ENCODE data around the gene MAPK12. TPM values are rescaled to one million over a fixed set of nuclear protein-coding genes. Genes with fewer than 3 reads are reported as not detected.
A peak's percentile ranks its signal among the peaks of the same experiment; 100 is the strongest.

The MAPK12 gene
- total and polyA plus RNA-seq, 10 of the 15 experiments (the other 5 are each of a cell fraction or from before 2014, with no cell fraction given), result 1.1 to 38.9 (median 16.3) TPM

- Histone ChIP-seq H3K4me1 (ENCODE audit: control insufficient read depth, insufficient read depth, low read length) (no peaks in the 10 kb centered on the region; the same call in 1 of the 2 replicates), H3K4me3 (no peak overlapping the region), H3K36me3 (ENCODE audit: control insufficient read depth in 2 of 2, insufficient read depth in 2 of 2, low read length in 1 of 2) (peaks cover 3 to 12% of the 10 kb centered on the region in 2 experiments; a peak in 2 of 4 replicates), H3K9me3 (replicated peaks; ENCODE audit: control insufficient read depth, insufficient read depth, low read length) (no peaks in the 10 kb centered on the region), H2AFZ (ENCODE audit: control insufficient read depth, low read depth, low read length) (no peak overlapping the region), H3K79me2 (ENCODE audit: control insufficient read depth, insufficient read depth, low read length) (peaks cover 38% of the 10 kb centered on the region), H3K27ac (ENCODE audit: control insufficient read depth, insufficient read depth) (no peak overlapping the region), H3K27me3 (replicated peaks in 1 of 2; ENCODE audit: control insufficient read depth in 2 of 2, insufficient read depth in 2 of 2, low read length in 1 of 2) (no peaks in the 10 kb centered on the region), H3K4me2 (ENCODE audit: control insufficient read depth, insufficient read depth) (no peak overlapping the region), H4K20me1 (ENCODE audit: control insufficient read depth, insufficient read depth) (no peaks in the 10 kb centered on the region; the same call in 1 of the 2 replicates), H3K9ac (ENCODE audit: control insufficient read depth, insufficient read depth, low read length) (no peak overlapping the region)
- in situ Hi-C loops (cut with MboI), result no loop called here
- TF ChIP-seq ZNF384 (IDR thresholded peaks at IDR 0.05; ENCODE audit: borderline replicate concordance, low read depth, low read length), result no peak
- TF ChIP-seq YBX1 (IDR thresholded peaks at IDR 0.05), result no peak
- no peak for FAIRE-seq
- DNase-seq (ENCODE audit: low read depth, low spot score), result no peak
- no peak for ATAC-seq
- ChIA-PET CTCF (interaction anchor here (1.1 to 2.0 kb wide), 2 partner anchors 122 to 471 kb away, joined by 3 to 4 read pairs; no protein-coding TSS in a partner anchor), SMC1A (ENCODE audit: uncharacterized antibody, unreplicated experiment) (interaction anchor here (0.6 to 1.3 kb wide), 2 partner anchors 85 to 119 kb away, joined by 3 to 4 read pairs; no protein-coding TSS in a partner anchor), RAD21 (ENCODE audit: unreplicated experiment) (no interaction called here), POLR2A (no interaction called here)
- BruUV-seq (replicated peaks), result no TSS peak
- intact Hi-C loops (cut with micrococcal nuclease; ENCODE audit: unreplicated experiment), result no loop called here
- 89% methylated on average over 9 of the region's 9 CpGs for WGBS (ENCODE audit: insufficient coverage, insufficient replicate concordance, low lambda C conversion rate, missing lambda C conversion rate)
Measured at GRCh38 chr22:50238755-50239154, 22.7 kb downstream of the MAPK12 start.

- CTCF ChIA-PET, result interaction anchor here (0.7 to 2.0 kb wide), 6 partner anchors 9 to 469 kb away, joined by 3 to 8 read pairs (median 4); no protein-coding TSS in a partner anchor
- Histone ChIP-seq H3K27me3 (replicated peaks in 1 of 2; ENCODE audit: control insufficient read depth in 2 of 2, insufficient read depth in 2 of 2, low read length in 1 of 2) (no peaks in the 10 kb centered on the region), H3K27ac (ENCODE audit: control insufficient read depth, insufficient read depth) (no peak overlapping the region), H3K4me3 (no peak overlapping the region), H3K79me2 (ENCODE audit: control insufficient read depth, insufficient read depth, low read length) (peaks cover 25% of the 10 kb centered on the region), H2AFZ (ENCODE audit: control insufficient read depth, low read depth, low read length) (no peak overlapping the region), H3K4me2 (ENCODE audit: control insufficient read depth, insufficient read depth) (no peak overlapping the region), H3K9me3 (replicated peaks; ENCODE audit: control insufficient read depth, insufficient read depth, low read length) (no peaks in the 10 kb centered on the region), H4K20me1 (ENCODE audit: control insufficient read depth, insufficient read depth) (no peaks in the 10 kb centered on the region), H3K36me3 (ENCODE audit: control insufficient read depth in 2 of 2, insufficient read depth in 2 of 2, low read length in 1 of 2) (peaks cover 3 to 14% of the 10 kb centered on the region in 2 experiments; a peak in 2 of 4 replicates), H3K4me1 (ENCODE audit: control insufficient read depth, insufficient read depth, low read length) (no peaks in the 10 kb centered on the region), H3K9ac (ENCODE audit: control insufficient read depth, insufficient read depth, low read length) (no peak overlapping the region)
- ATAC-seq (peak; percentile 72), DNase-seq (ENCODE audit: low read depth, low spot score) (no peak), FAIRE-seq (no peak)
- RAD21 ChIA-PET (ENCODE audit: unreplicated experiment), result interaction anchor here (0.6 kb wide), 1 partner anchor 306 kb away, joined by 3 read pairs; no protein-coding TSS in a partner anchor
- WGBS (ENCODE audit: insufficient coverage, insufficient replicate concordance, low lambda C conversion rate, missing lambda C conversion rate), result 69% methylated on average over 11 of the region's 11 CpGs
- POLR2A ChIA-PET, result interaction anchor here (0.5 kb wide), 1 partner anchor 100 kb away, joined by 3 read pairs; no protein-coding TSS in a partner anchor
- SMC1A ChIA-PET (ENCODE audit: uncharacterized antibody, unreplicated experiment), result interaction anchor here (1.1 to 1.6 kb wide), 3 partner anchors 15 to 105 kb away, joined by 3 to 5 read pairs (median 4); no protein-coding TSS in a partner anchor
- in situ Hi-C loops (cut with MboI), result no loop called here
- intact Hi-C loops (cut with micrococcal nuclease; ENCODE audit: unreplicated experiment), result no loop called here
- BruUV-seq (replicated peaks), result no TSS peak
- no peak for TF ChIP-seq MEF2A (IDR thresholded peaks at IDR 0.05; ENCODE audit: insufficient read depth, low read depth, low read length)
- TF ChIP-seq RELA (IDR thresholded peaks at IDR 0.05; ENCODE audit: borderline replicate concordance, partially characterized antibody), result no peak
- TF ChIP-seq MYB (IDR thresholded peaks at IDR 0.05; ENCODE audit: borderline replicate concordance, low read depth, low read length), result no peak
- TF ChIP-seq, protein P1, sequence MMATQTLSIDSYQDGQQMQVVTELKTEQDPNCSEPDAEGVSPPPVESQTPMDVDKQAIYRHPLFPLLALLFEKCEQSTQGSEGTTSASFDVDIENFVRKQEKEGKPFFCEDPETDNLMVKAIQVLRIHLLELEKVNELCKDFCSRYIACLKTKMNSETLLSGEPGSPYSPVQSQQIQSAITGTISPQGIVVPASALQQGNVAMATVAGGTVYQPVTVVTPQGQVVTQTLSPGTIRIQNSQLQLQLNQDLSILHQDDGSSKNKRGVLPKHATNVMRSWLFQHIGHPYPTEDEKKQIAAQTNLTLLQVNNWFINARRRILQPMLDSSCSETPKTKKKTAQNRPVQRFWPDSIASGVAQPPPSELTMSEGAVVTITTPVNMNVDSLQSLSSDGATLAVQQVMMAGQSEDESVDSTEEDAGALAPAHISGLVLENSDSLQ (IDR thresholded peaks at IDR 0.05), result no peak
- no peak for TF ChIP-seq EGR1 (IDR thresholded peaks at IDR 0.05; ENCODE audit: borderline replicate concordance in 1 of 2, low read depth in 2 of 2, low read length in 2 of 2)
- TF ChIP-seq ASH2L (IDR thresholded peaks at IDR 0.05; ENCODE audit: borderline replicate concordance, low read depth), result no peak
- peak; percentile 33 for TF ChIP-seq RAD21 (IDR thresholded peaks at IDR 0.05; ENCODE audit: insufficient read depth, low read depth, low read length)
- TF ChIP-seq ATF2 (IDR thresholded peaks at IDR 0.05; ENCODE audit: low read length), result no peak
- no peak for TF ChIP-seq HDAC6 (IDR thresholded peaks at IDR 0.05; ENCODE audit: unreplicated experiment)
Measured at GRCh38 chr22:50236731-50237409, 24.6 kb downstream of the MAPK12 start.
